Parathyroid adenoma (tissue), 2 donors: Measurements from ENCODE around the gene MIA.
"Not testable (repeated sequence)": the region's sequence is repeated elsewhere in the genome, so short reads cannot be mapped to it uniquely, and the experiment has no call there.

Source experiments
- H2AFZ ChIP-seq: fragments of 300-600 bp; sonication (generic); one replicate; pipeline ENCODE4 v1.7.0; 2017; ENCODE audit warnings: antibody characterized with exemption, mild to moderate bottlenecking
- H3K27ac ChIP-seq: fragments of 300-600 bp; sonication (generic); one replicate; pipeline ENCODE4 v1.7.0; 2017
- H3K27me3 ChIP-seq: fragments of 300-600 bp; sonication (generic); one replicate; pipeline ENCODE4 v1.7.0; 2017; ENCODE audit warnings: low read length; ENCODE audit not compliant: control insufficient read depth, insufficient read depth
- H3K36me3 ChIP-seq: fragments of 300-600 bp; sonication (generic); one replicate; pipeline ENCODE4 v1.7.0; 2017; ENCODE audit warnings: low read length; ENCODE audit not compliant: control insufficient read depth, insufficient read depth
- H3K4me1 ChIP-seq: fragments of 300-600 bp; sonication (generic); one replicate; pipeline ENCODE4 v1.7.0; 2017; ENCODE audit warnings: control low read depth
- H3K4me2 ChIP-seq: fragments of 300-600 bp; sonication (generic); one replicate; pipeline ENCODE4 v1.7.0; 2017; ENCODE audit warnings: low read length
- H3K4me3 ChIP-seq: fragments of 300-600 bp; sonication (generic); one replicate; pipeline ENCODE4 v1.7.0; 2017; ENCODE audit warnings: low read depth, low read length
- H3K79me2 ChIP-seq: fragments of 300-600 bp; sonication (generic); one replicate; pipeline ENCODE4 v1.7.0; 2017; ENCODE audit warnings: control low read depth
- H3K9ac ChIP-seq: fragments of 300-600 bp; sonication (generic); one replicate; pipeline ENCODE4 v1.7.0; 2017; ENCODE audit warnings: mild to moderate bottlenecking
- H3K9me3 ChIP-seq: fragments of 300-600 bp; sonication (generic); one replicate; pipeline ENCODE4 v1.7.0; 2017; ENCODE audit warnings: low read length; ENCODE audit not compliant: control insufficient read depth
- CTCF ChIP-seq: fragments of 300-600 bp; sonication (generic); IDR thresholded peaks from one replicate; pipeline ENCODE4 v1.7.0; 2017; ENCODE audit warnings: antibody characterized with exemption, mild to moderate bottlenecking
- donor health status: primary hyperparathyroidism.

MIA gene

GRCh38 chr19:40762754-40763470 lies 12.4 kb upstream of the MIA start:
- Histone ChIP-seq H3K4me3 (no peak overlapping the region), H3K4me2 (no peak overlapping the region), H3K27ac (no peak overlapping the region), H3K9ac (no peak overlapping the region), H3K79me2 (no peaks in the 10 kb centered on the region), H3K4me1 (no peaks in the 10 kb centered on the region), H3K36me3 (no peaks in the 10 kb centered on the region), H3K9me3 (no peaks in the 10 kb centered on the region), H2AFZ (no peak overlapping the region), H3K27me3 (no peaks in the 10 kb centered on the region)
- TF ChIP-seq CTCF, result no peak

- H3K27ac ChIP-seq, result no peak overlapping the region
- no peak overlapping the region for H3K9ac ChIP-seq
- no peak for TF ChIP-seq CTCF
- no peak overlapping the region for H2AFZ ChIP-seq
- H3K4me1 ChIP-seq, result no peaks in the 10 kb centered on the region
- no peaks in the 10 kb centered on the region for H3K27me3 ChIP-seq
- no peak overlapping the region for H3K4me3 ChIP-seq
- H3K79me2 ChIP-seq, result no peaks in the 10 kb centered on the region
- H3K4me2 ChIP-seq, result no peak overlapping the region
- no peaks in the 10 kb centered on the region for H3K9me3 ChIP-seq
- H3K36me3 ChIP-seq, result no peaks in the 10 kb centered on the region
These were observed 11.8 kb upstream of the MIA start for GRCh38 chr19:40763526-40763925.

DNA sequence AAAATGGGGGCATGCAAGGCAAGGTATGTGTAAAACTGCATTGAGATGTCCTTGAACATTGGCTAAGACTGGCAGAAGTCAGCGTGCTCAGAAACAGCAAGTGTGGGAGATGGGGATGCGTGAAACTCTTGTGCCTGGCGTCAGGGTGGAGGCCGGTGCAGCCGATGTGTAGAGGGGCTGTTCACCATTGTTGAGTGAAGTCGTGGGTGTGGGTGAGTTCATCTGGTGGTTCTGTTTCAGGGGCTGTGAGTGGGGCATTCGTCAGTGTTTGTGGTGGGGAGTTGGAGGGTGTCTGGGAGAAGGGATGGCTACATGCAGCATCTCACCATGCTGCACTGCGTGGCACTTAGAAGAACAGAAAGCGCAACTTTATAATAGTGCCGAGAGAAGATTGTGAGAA lies 11.4 kb upstream of the MIA start:
- Histone ChIP-seq H3K9me3 (no peaks in the 10 kb centered on the region), H3K27me3 (no peaks in the 10 kb centered on the region), H3K79me2 (no peaks in the 10 kb centered on the region), H3K27ac (no peak overlapping the region), H3K4me2 (no peak overlapping the region), H2AFZ (no peak overlapping the region), H3K4me3 (no peak overlapping the region), H3K4me1 (no peaks in the 10 kb centered on the region), H3K36me3 (no peaks in the 10 kb centered on the region), H3K9ac (no peak overlapping the region)
- no peak for TF ChIP-seq CTCF

GRCh38 chr19:40766385-40766784 lies 8.9 kb upstream of the MIA start:
- not testable (repeated sequence) for H2AFZ ChIP-seq, H3K9me3 ChIP-seq

GRCh38 chr19:40768869-40769268 lies 6.5 kb upstream of the MIA start:
- Histone ChIP-seq H3K79me2 (no peaks in the 10 kb centered on the region), H3K27ac (no peak overlapping the region), H3K4me1 (no peaks in the 10 kb centered on the region), H3K4me3 (no peak overlapping the region), H3K9ac (no peak overlapping the region), H3K4me2 (no peak overlapping the region), H3K27me3 (no peaks in the 10 kb centered on the region), H3K9me3 (no peaks in the 10 kb centered on the region), H3K36me3 (no peaks in the 10 kb centered on the region), H2AFZ (no peak overlapping the region)
- no peak for TF ChIP-seq CTCF

More at GRCh38 chr19:40766385-40766784, 8.9 kb upstream of the MIA start:
- H3K4me3 ChIP-seq, H3K27ac ChIP-seq, H3K9ac ChIP-seq, H3K4me2 ChIP-seq, H3K4me1 ChIP-seq, H3K27me3 ChIP-seq, H3K36me3 ChIP-seq, H3K79me2 ChIP-seq: not testable (repeated sequence)

GRCh38 chr19:40771101-40771862 lies 4.0 kb upstream of the MIA start:
- H3K4me2 ChIP-seq, H3K4me1 ChIP-seq, H3K27ac ChIP-seq, H3K9ac ChIP-seq, H3K79me2 ChIP-seq, H3K27me3 ChIP-seq, H3K4me3 ChIP-seq, H3K36me3 ChIP-seq, H3K9me3 ChIP-seq, H2AFZ ChIP-seq: not testable (repeated sequence)
